Type B pancreatic cell (in vitro differentiated cells): ENCODE results near the gene EML3. TPM values are rescaled to one million over a fixed set of nuclear protein-coding genes. Genes with fewer than 3 reads are reported as not detected.
"Not testable (repeated sequence)": the region's sequence is repeated elsewhere in the genome, so short reads cannot be mapped to it uniquely, and the experiment has no call there.

Experiments used
- DNase-seq: peaks from one replicate; pipeline ENCODE4 v3.0.0; 2021; ENCODE audit warnings: mixed read lengths; ENCODE audit not compliant: unreplicated experiment; ENCODE audit errors: extremely low spot score
- H3K27ac Mint-ChIP-seq: 2 replicates; pipeline ENCODE4 v1.8.0; 2021; ENCODE audit warnings: mild to moderate bottlenecking, mixed read lengths
- H3K27me3 Mint-ChIP-seq: 2 replicates; pipeline ENCODE4 v1.8.0; 2021; ENCODE audit warnings: mixed read lengths
- H3K36me3 Mint-ChIP-seq: 2 replicates; pipeline ENCODE4 v1.8.0; 2021; ENCODE audit warnings: mixed read lengths
- H3K4me1 Mint-ChIP-seq: one replicate; pipeline ENCODE4 v1.8.0; 2021; ENCODE audit warnings: mixed read lengths; ENCODE audit not compliant: unreplicated experiment
- H3K4me3 Mint-ChIP-seq: 2 replicates; pipeline ENCODE4 v1.8.0; 2021; ENCODE audit warnings: mild to moderate bottlenecking, mixed read lengths
- H3K9me3 Mint-ChIP-seq: 2 replicates; pipeline ENCODE4 v1.8.0; 2021; ENCODE audit warnings: mixed read lengths
- CTCF ChIP-seq: fragments of 200-600 bp; sonication (generic); conservative IDR thresholded peaks from 2 replicates; pipeline ENCODE4 v1.5.0; 2021; ENCODE audit warnings: antibody characterized with exemption, mild to moderate bottlenecking
- total RNA-seq: library from RNA; stranded (reverse); gene quantifications from 2 replicates; pipeline ENCODE4 v1.2.1, GENCODE V29; 2021; ENCODE audit warnings: low replicate concordance

Gene EML3
- total RNA-seq, 1 donor from 2014 or later: 46.0 TPM

- peaks cover 36% of the 10 kb centered on the region for H3K36me3 Mint-ChIP-seq
- no peak for TF ChIP-seq CTCF
- DNase-seq: no peak
- H3K9me3 Mint-ChIP-seq: no peaks in the 10 kb centered on the region
- no peaks in the 10 kb centered on the region for H3K27me3 Mint-ChIP-seq
- peaks cover 34% of the 10 kb centered on the region for H3K4me1 Mint-ChIP-seq
- peak overlapping the region; percentile 98 for H3K4me3 Mint-ChIP-seq
- H3K27ac Mint-ChIP-seq: peak overlapping the region; percentile 99
Observed at GRCh38 chr11:62574363-62575071, 38.1 kb downstream of the EML3 start.

GRCh38 chr11:62573592-62574362, 38.8 kb downstream of the EML3 start, which contains the start of gene EEF1G:
Gene EEF1G, minus strand, starts transcription at chr11:62573891. Its CDS starts 49 bp downstream, at chr11:62573842.
- H3K9me3 Mint-ChIP-seq: no peaks in the 10 kb centered on the region
- DNase-seq: peak; percentile 98
- H3K27me3 Mint-ChIP-seq: no peaks in the 10 kb centered on the region
- H3K4me1 Mint-ChIP-seq: peaks cover 36% of the 10 kb centered on the region
- H3K27ac Mint-ChIP-seq: peak within 1 kb of the TSS; percentile 99
- TF ChIP-seq CTCF: no peak
- peak within 1 kb of the TSS; percentile 98 for H3K4me3 Mint-ChIP-seq
- peaks cover 37% of the 10 kb centered on the region for H3K36me3 Mint-ChIP-seq

- H3K9me3 Mint-ChIP-seq: no peaks in the 10 kb centered on the region
- DNase-seq: no peak
- peak overlapping the region; percentile 99 for H3K27ac Mint-ChIP-seq
- no peak for TF ChIP-seq CTCF
- H3K4me3 Mint-ChIP-seq: peak overlapping the region; percentile 98
- H3K4me1 Mint-ChIP-seq: peaks cover 36% of the 10 kb centered on the region
- peaks cover 37% of the 10 kb centered on the region for H3K36me3 Mint-ChIP-seq
- H3K27me3 Mint-ChIP-seq: no peaks in the 10 kb centered on the region
Observed at GRCh38 chr11:62573006-62573591, 39.5 kb downstream of the EML3 start.

GRCh38 chr11:62572431-62572830, 40.1 kb downstream of the EML3 start:
- Mint-ChIP-seq H3K27me3 (no peaks in the 10 kb centered on the region), H3K9me3 (no peaks in the 10 kb centered on the region), H3K4me3 (peak overlapping the region; percentile 98), H3K36me3 (peaks cover 38% of the 10 kb centered on the region), H3K27ac (peak overlapping the region; percentile 99), H3K4me1 (peaks cover 36% of the 10 kb centered on the region)
- no peak for DNase-seq
- no peak for TF ChIP-seq CTCF

- peaks cover 36% of the 10 kb centered on the region for H3K4me1 Mint-ChIP-seq
- not testable (repeated sequence) for H3K9me3 Mint-ChIP-seq, H3K27me3 Mint-ChIP-seq, H3K27ac Mint-ChIP-seq, DNase-seq
- peak overlapping the region; percentile 65 for H3K4me3 Mint-ChIP-seq
- H3K36me3 Mint-ChIP-seq: peaks cover 41% of the 10 kb centered on the region
Observed at GRCh38 chr11:62571493-62571892, 41.1 kb downstream of the EML3 start.

- not testable (repeated sequence) for H3K9me3 Mint-ChIP-seq, H3K27me3 Mint-ChIP-seq, DNase-seq
- H3K36me3 Mint-ChIP-seq: peaks cover 44% of the 10 kb centered on the region
- peaks cover 36% of the 10 kb centered on the region for H3K4me1 Mint-ChIP-seq
- H3K4me3 Mint-ChIP-seq: peak overlapping the region; percentile 65
- peak overlapping the region; percentile 33 for H3K27ac Mint-ChIP-seq
Observed at GRCh38 chr11:62570903-62571302, 41.7 kb downstream of the EML3 start.
